HG03175 (cell line): ENCODE results near the gene EML2.

Experiments used
- ATAC-seq: cut with Tn5 transposase; IDR thresholded peaks from one replicate; pipeline ENCODE4 v1.9.1; 2021; ENCODE audit warnings: mild to moderate bottlenecking, moderate library complexity; ENCODE audit not compliant: unreplicated experiment

The EML2 gene

GRCh38 chr19:45589768-45590167, 49.4 kb downstream of the EML2 start:
- ATAC-seq: no peak

GRCh38 chr19:45587873-45588272, 51.3 kb downstream of the EML2 start:
- no peak for ATAC-seq

- ATAC-seq: no peak
Measured at GRCh38 chr19:45585158-45585577, 54.0 kb downstream of the EML2 start.

- peak; percentile 85 for ATAC-seq
Measured at GRCh38 chr19:45584332-45585157, 54.7 kb downstream of the EML2 start, which contains the start of gene OPA3. Gene OPA3, minus strand, starts transcription at chr19:45584802. Its CDS starts 38 bp downstream, at chr19:45584764.

- no peak for ATAC-seq
Measured at GRCh38 chr19:45581576-45581975, 57.6 kb downstream of the EML2 start.

GRCh38 chr19:45578861-45579260, 60.3 kb downstream of the EML2 start:
- no peak for ATAC-seq

GRCh38 chr19:45577111-45577905, 61.9 kb downstream of the EML2 start:
- no peak for ATAC-seq

- ATAC-seq: no peak
Measured at GRCh38 chr19:45576682-45577081, 62.5 kb downstream of the EML2 start.

GRCh38 chr19:45575216-45575615, 64.0 kb downstream of the EML2 start:
- no peak for ATAC-seq

GRCh38 chr19:45574526-45574925, 64.7 kb downstream of the EML2 start:
- no peak for ATAC-seq

- no peak for ATAC-seq
Measured at GRCh38 chr19:45571457-45572220, 67.6 kb downstream of the EML2 start.

- ATAC-seq: no peak
Measured at GRCh38 chr19:45569619-45570421, 69.4 kb downstream of the EML2 start.

- no peak for ATAC-seq
Measured at GRCh38 chr19:45568732-45569131, 70.5 kb downstream of the EML2 start.

- ATAC-seq: no peak
Measured at GRCh38 chr19:45567609-45568008, 71.6 kb downstream of the EML2 start.

- no peak for ATAC-seq
Measured at GRCh38 chr19:45564131-45564780, 74.9 kb downstream of the EML2 start.

GRCh38 chr19:45560686-45561085, 78.5 kb downstream of the EML2 start:
- ATAC-seq: no peak

- ATAC-seq: no peak
Measured at GRCh38 chr19:45560038-45560437, 79.2 kb downstream of the EML2 start.
